Kidney tubule cell (primary cell): ENCODE measurements around the gene SAMD15.
"Not testable (repeated sequence)": the region's sequence is repeated elsewhere in the genome, so short reads cannot be mapped to it uniquely, and the experiment has no call there.

Source experiments
- DNase-seq: peaks from one replicate; pipeline ENCODE4 v3.0.0-alpha.2; 2018; ENCODE audit warnings: low spot score

SAMD15 gene

DNA sequence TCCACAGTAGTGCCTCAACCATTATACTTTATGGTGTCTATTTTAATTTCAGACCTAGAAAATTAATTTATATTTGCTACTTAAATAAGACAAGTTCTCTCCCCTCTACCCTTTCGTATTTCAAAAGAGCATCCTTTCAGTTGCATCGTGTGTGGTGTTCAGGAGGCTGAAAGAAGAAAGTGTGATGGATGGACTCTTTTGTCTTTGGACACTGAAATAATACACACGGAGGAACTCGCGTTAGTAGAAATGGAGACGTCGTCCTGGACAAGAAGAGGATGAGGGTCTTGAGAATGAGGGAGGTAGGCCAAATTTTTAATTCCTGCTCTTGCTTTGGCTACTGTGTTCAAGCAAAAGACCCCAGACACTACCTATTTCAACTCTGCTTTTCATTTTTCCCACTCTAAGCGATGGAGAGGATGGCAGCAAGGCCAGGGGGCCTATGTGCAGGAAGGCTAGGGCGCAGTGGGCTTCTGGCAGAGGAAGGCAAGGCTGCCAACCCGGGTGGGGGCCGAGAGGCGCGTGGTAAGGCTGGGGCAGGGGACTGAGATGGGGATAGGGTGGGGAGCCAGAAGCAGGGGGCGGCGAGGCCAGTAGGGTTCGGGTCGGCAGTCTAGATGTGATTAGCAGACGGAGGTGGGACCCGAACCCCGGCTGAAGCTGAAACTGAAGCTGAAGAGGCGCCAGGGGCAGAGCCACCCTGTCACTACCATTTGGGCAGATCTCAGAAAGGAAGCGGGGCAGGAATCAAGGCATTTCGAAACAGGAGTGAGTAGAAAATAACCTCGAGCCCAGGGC lies 1.0 kb upstream of the SAMD15 start:
- no peak for DNase-seq

DNA sequence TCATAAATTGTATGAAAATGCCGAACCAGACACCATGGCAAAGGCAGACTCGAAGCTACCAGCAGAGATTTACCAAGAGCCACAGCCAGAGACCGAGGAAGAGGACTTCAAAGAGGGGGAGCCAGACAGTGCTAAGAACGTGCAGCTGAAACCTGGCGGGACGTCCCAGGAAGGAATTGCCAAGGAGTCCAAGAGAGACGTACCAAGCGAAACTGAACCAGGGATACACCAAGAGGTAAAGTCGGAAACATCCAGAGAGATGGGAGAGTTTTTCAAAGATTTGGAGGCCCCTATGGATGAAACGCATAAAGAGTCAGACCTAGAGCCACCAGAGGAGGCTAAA lies 294 bp downstream of the SAMD15 start:
- no peak for DNase-seq

- DNase-seq = no peak
Measured at GRCh38 chr14:77378701-77379100, 1.5 kb downstream of the SAMD15 start.

- DNase-seq = peak; percentile 4
Measured at GRCh38 chr14:77390188-77390587, 13.0 kb downstream of the SAMD15 start.

DNA sequence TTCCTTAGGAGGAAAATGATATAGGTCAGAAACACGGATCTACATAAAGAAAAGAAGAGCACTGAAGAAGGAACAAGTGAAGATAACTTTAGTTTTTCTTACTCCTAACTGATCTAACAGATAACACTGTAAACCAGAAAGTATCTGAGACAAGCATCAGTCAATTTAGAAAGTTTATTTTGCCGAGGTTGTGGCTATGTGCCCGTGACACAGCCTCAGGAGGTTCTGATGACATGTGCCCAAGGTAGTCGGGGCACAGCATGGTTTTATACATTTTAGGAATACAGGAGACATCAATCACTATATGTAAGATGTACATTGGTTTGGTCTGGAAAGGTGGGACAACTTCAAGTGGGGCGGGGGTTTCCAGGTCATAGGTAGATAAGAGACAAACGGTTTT lies 23.0 kb downstream of the SAMD15 start:
- no peak for DNase-seq

- no peak for DNase-seq
Measured at GRCh38 chr14:77403768-77404167, 26.6 kb downstream of the SAMD15 start.

GRCh38 chr14:77406086-77406485 lies 28.9 kb downstream of the SAMD15 start:
- no peak for DNase-seq

DNA sequence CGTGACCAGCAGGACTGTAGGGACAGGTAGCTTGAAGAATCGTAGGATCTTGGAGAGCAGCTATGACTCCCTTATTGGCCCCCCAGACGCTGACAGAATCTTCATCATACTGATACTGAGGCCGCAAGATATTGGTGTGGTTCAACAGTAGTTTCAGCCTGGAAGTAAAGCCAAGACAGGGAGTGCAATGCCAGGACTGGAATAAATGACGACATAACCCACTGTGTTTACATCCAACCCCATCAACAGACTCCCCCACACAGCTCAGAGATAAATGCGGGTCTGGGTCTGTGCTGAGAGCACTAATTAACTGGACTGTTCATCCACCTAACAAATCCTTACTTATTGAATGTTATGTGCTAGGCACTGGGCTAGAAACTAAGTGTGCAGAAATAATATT lies 29.5 kb downstream of the SAMD15 start:
- no peak for DNase-seq

DNA sequence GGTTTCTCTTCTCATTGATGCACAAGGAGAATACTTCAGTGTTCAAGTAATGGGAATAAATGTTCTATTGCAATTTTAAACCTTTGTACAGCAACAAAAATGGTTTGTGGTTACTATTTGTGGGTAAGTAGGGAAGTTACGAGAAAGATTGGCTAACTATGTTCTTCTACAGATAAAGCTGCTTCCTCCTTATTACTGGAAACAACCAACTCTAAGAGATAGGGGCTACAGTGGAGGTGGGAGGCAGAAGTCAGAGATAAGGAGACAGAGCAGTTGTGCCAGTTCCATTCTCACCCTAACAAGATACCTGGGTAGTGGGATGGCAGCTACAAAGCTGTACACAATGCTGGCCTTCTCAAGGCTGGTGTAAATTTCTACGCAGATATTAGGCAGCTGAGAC lies 30.0 kb downstream of the SAMD15 start:
- no peak for DNase-seq

- DNase-seq = peak; percentile 18
Measured at GRCh38 chr14:77409131-77409533, 32.0 kb downstream of the SAMD15 start.

DNA sequence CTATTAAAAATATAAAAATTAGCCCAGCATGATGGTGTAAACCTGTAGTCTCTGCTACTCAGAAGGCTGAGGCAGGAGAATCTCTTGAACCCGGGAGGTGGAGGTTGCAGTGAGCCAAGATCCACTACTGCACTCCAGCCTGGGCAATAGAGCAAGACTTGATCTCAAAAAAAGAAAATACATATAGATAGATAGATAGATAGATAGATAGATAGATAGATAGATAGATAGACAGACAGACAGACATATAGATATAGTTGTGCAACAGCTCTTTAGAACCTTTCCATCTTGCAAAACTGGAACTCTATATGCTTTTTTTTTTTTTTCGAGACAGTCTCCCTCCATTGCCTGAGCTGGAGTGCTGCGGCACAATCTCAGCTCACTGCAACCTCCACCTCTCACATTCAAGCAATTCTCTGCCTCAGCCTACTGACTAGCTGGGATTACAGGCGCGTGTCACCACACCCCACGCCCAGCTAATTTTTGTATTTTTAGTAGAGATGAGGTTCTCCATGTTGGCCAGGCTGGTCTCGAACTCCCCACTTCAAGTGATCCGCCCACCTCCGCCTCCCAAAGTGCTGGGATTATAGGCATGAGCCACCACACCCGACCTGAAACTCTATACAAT lies 38.3 kb downstream of the SAMD15 start:
- not testable (repeated sequence) for DNase-seq

DNA sequence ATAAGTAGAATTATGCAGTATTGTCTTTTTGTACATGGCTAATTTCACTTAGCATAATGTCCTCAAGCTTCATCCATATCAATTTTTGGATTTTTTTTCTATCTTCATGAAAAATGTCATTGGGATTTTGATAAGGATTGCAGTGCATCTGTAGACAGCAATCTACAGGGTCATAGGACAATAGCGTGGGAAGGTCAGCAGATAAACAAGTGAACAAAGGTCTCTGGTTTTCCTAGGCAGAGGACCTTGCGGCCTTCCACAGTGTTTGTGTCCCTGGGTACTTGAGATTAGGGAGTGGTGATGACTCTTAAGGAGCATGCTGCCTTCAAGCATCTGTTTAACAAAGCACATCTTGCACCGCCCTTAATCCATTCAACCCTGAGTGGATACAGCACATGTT lies 38.9 kb downstream of the SAMD15 start:
- DNase-seq = not testable (repeated sequence)

- no peak for DNase-seq
Measured at GRCh38 chr14:77416836-77417235, 39.7 kb downstream of the SAMD15 start.

- DNase-seq = peak; percentile 5
Measured at GRCh38 chr14:77421201-77421600, 44.0 kb downstream of the SAMD15 start.

DNA sequence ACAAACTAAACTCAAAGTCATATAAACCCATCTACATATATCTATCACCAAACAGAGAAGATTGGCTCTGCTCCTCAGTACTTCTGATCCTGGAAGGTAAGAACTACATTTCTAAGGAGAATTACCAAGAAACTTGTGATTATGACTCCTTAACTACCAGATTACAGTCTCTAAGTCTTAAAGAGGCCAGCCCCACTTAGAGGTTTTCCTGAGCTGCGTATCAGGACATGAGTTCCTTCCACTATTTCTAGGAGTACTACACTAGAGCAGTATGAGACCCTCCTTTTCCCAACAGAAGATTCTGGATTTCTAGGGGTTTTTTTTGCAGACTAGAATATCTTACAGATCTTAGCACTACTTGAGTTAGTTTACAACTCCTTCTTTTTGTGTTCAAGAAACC lies 46.2 kb downstream of the SAMD15 start, which contains the start of gene NOXRED1:
Gene NOXRED1, minus strand, starts transcription at position 101 of the 400 bp plus-strand sequence. CDS start 634 bp downstream, outside the sequence.
- DNase-seq = no peak

- DNase-seq = no peak
Measured at GRCh38 chr14:77424862-77425261, 47.7 kb downstream of the SAMD15 start.

- DNase-seq = no peak
Measured at GRCh38 chr14:77426396-77426795, 49.2 kb downstream of the SAMD15 start.

GRCh38 chr14:77436042-77436441 lies 58.9 kb downstream of the SAMD15 start:
- DNase-seq = peak; percentile 22

GRCh38 chr14:77438596-77438995 lies 61.4 kb downstream of the SAMD15 start:
- DNase-seq = no peak

DNA sequence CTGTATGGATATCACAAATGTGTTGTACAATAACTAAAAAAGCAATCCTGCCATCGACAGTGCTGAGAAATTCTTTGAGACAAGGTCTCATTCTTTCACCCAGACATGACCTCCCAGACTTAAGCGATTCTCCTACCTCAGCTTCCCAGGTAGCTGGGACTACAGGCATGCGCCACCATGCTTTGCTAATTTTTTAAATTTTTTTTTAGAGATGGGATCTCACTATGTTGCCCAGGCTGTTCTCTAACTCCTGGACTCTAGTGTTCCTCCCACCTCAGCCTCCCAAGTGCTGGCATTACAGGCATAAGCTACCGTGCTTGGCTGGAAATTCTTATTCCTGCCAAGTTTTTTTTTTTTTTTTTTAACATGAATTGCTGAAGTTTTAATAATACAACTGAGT lies 62.7 kb downstream of the SAMD15 start:
- DNase-seq = no peak
